Testis (tissue), 2 donors: ENCODE measurements around the gene ADGRD1.

Experiments
- POLR2A ChIP-seq: fragments of 450-650 bp; IDR thresholded peaks from one replicate; pipeline ENCODE4 v1.6.1; 2017; ENCODE audit warnings: antibody characterized with exemption, mild to moderate bottlenecking, moderate library complexity
- TF ChIP-seq, protein P1 (sequence below), 3 experiments: fragments of 450-650 bp in 2 of 3; fragments of 200-600 bp in 1 of 3; sonication (generic) in 1 of 3; IDR thresholded peaks; one replicate each; pipeline ENCODE4 v1.5.1; 2016 to 2019; ENCODE audit warnings: antibody characterized with exemption in 3 of 3, mild to moderate bottlenecking in 2 of 3, moderate library complexity in 1 of 3

DNA sequence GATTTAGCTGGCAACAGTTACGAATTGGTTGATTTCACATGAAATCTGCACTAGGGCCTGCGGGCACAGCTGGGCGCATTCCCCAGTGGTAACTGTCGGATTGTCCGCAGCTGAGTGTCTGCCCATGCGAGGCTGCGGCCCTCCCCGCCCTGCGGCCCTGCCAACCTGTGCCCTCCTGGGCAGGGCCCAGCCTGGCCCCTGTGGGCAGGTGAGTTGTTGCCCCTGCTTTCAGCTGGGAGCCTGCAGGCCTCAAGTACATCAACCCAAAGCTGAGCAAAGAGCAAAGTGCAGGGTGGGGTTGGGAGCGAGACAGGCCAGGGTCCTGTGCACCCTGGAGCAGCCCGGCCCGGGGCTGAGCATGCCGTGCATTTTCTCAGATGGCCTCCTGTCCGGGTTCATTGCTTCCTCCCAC lies 89.1 kb downstream of the ADGRD1 start:
- TF ChIP-seq, protein P1, sequence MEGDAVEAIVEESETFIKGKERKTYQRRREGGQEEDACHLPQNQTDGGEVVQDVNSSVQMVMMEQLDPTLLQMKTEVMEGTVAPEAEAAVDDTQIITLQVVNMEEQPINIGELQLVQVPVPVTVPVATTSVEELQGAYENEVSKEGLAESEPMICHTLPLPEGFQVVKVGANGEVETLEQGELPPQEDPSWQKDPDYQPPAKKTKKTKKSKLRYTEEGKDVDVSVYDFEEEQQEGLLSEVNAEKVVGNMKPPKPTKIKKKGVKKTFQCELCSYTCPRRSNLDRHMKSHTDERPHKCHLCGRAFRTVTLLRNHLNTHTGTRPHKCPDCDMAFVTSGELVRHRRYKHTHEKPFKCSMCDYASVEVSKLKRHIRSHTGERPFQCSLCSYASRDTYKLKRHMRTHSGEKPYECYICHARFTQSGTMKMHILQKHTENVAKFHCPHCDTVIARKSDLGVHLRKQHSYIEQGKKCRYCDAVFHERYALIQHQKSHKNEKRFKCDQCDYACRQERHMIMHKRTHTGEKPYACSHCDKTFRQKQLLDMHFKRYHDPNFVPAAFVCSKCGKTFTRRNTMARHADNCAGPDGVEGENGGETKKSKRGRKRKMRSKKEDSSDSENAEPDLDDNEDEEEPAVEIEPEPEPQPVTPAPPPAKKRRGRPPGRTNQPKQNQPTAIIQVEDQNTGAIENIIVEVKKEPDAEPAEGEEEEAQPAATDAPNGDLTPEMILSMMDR (IDR thresholded peaks at IDR 0.05) = no peak
- no peak for TF ChIP-seq POLR2A
